ENCODE results near the gene INTS2.

INTS2 gene

GRCh38 chr17:61967729-61968128 is 39.9 kb upstream of the INTS2 start:
- DNase-seq (ENCODE audit: extremely low read depth, low read depth): no peak
- no peak overlapping the region for H3K4me3 ChIP-seq (replicated peaks; ENCODE audit: low read depth, low read length)
- TF ChIP-seq CTCF (IDR thresholded peaks at IDR 0.05; ENCODE audit: low read depth, low read length, missing control alignments): no peak

GRCh38 chr17:61966191-61966590 is 38.4 kb upstream of the INTS2 start:
- no peak for TF ChIP-seq CTCF (IDR thresholded peaks at IDR 0.05; ENCODE audit: low read depth, low read length, missing control alignments)
- no peak for DNase-seq (ENCODE audit: extremely low read depth, low read depth)
- H3K4me3 ChIP-seq (replicated peaks; ENCODE audit: low read depth, low read length): no peak overlapping the region

GRCh38 chr17:61955619-61956018 is 27.8 kb upstream of the INTS2 start:
- no peak for TF ChIP-seq CTCF (IDR thresholded peaks at IDR 0.05; ENCODE audit: low read depth, low read length, missing control alignments)
- H3K4me3 ChIP-seq (replicated peaks; ENCODE audit: low read depth, low read length): no peak overlapping the region
- DNase-seq (ENCODE audit: extremely low read depth, low read depth): no peak

GRCh38 chr17:61947367-61948078 is 19.7 kb upstream of the INTS2 start:
- TF ChIP-seq CTCF (IDR thresholded peaks at IDR 0.05; ENCODE audit: low read depth, low read length, missing control alignments): no peak
- no peak overlapping the region for H3K4me3 ChIP-seq (replicated peaks; ENCODE audit: low read depth, low read length)
- no peak for DNase-seq (ENCODE audit: extremely low read depth, low read depth)

DNA sequence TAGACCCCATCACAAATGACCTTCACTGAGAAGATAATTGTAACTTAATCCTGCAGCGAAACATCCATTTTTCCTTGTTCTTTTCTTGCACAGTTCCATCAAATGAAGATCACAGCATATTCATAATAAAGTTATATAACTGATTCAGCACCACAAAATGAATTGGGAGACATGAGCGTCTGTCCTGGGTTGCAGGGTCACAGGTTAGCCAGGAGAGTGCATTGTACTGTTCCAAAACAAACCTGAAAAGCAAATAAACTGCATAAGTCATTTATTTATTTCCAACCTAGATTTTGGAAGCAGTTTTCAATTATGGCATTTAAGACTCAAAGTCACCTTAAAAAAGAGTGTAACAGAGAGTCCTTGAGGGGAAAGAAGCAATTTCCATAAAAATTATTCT is 18.6 kb upstream of the INTS2 start:
- DNase-seq (ENCODE audit: extremely low read depth, low read depth): no peak
- no peak overlapping the region for H3K4me3 ChIP-seq (replicated peaks; ENCODE audit: low read depth, low read length)
- TF ChIP-seq CTCF (IDR thresholded peaks at IDR 0.05; ENCODE audit: low read depth, low read length, missing control alignments): no peak

DNA sequence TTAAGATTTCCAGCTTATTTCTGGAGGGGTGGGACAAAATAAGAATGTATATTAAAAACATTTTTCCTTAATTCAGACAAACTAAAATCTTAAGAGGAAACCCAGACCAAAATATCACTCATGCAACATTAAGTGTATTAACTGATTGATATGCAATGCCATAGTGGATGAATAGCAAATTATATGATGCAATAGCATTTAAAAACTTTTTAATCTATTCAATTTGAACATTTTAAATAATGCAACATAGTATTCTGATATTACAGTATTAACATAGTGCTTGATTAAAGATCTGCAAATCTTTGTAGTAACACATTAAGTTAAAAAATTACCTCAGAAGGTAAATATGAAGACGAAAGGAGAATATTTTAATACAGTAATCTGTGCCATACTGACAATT is 15.3 kb upstream of the INTS2 start:
- DNase-seq (ENCODE audit: extremely low read depth, low read depth): no peak
- no peak for TF ChIP-seq CTCF (IDR thresholded peaks at IDR 0.05; ENCODE audit: low read depth, low read length, missing control alignments)
- no peak overlapping the region for H3K4me3 ChIP-seq (replicated peaks; ENCODE audit: low read depth, low read length)

DNA sequence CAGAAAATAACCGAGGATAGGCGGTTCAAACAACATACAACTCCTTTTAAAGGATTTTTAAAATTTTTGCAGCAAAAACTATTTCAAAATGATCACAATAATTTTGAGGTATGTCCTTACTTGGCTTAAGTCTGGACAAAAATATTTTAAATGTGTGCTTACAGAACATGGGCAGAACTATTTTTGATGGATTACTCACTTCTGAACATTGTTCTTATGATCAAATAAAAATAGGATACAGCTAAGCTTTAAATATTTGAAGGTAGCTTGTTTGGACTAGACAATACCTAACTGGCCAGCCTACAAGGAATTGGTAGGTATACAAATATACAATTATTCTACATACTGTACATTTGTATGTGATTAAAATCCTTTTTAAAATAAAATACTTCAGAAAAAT is 14.3 kb upstream of the INTS2 start:
- no peak for DNase-seq (ENCODE audit: extremely low read depth, low read depth)
- no peak for TF ChIP-seq CTCF (IDR thresholded peaks at IDR 0.05; ENCODE audit: low read depth, low read length, missing control alignments)
- no peak overlapping the region for H3K4me3 ChIP-seq (replicated peaks; ENCODE audit: low read depth, low read length)

All from HFF-Myc (cell line).